ENCODE data around the gene AP2B1. TPM values are rescaled to one million over a fixed set of nuclear protein-coding genes. Genes with fewer than 3 reads are reported as not detected.

The AP2B1 gene
- total RNA-seq, 1 experiment from 2014 or later = 198 TPM

GRCh38 chr17:35728551-35728950, 141.4 kb downstream of the AP2B1 start:
- no peak overlapping the region for H2AFZ ChIP-seq (ENCODE audit: low read depth, low read length, poor library complexity, severe bottlenecking)
- H3K4me3 ChIP-seq (replicated peaks in 1 of 2; ENCODE audit: low read depth in 1 of 2, low read length in 2 of 2) = no peak overlapping the region
- H3K9ac ChIP-seq (ENCODE audit: low read length) = no peak overlapping the region
- H3K27ac ChIP-seq (ENCODE audit: low read depth, low read length) = no peak overlapping the region
- POLR2A ChIA-PET = no interaction called here
- no peak overlapping the region for H3K4me2 ChIP-seq (ENCODE audit: low read length)
- H3K4me1 ChIP-seq (ENCODE audit: control insufficient read depth in 1 of 2, insufficient read depth in 2 of 2, low read length in 2 of 2) = peaks cover 0 to 3% of the 10 kb centered on the region in 2 experiments; a peak in 1 of 4 replicates
- H3K27me3 ChIP-seq (ENCODE audit: insufficient read depth, low read length) = no peaks in the 10 kb centered on the region
- intact Hi-C loops (cut with micrococcal nuclease) = no loop called here
- TF ChIP-seq SRF (IDR thresholded peaks at IDR 0.05; ENCODE audit: low read depth) (no peak), JUND (IDR thresholded peaks at IDR 0.05) (no peak), ELF1 (IDR thresholded peaks at IDR 0.05; ENCODE audit: borderline replicate concordance, low read depth) (no peak), TCF7L2 (IDR thresholded peaks at IDR 0.05; ENCODE audit: borderline replicate concordance, extremely low read depth, insufficient read depth, insufficient read length) (no peak)
- BruUV-seq (replicated peaks) = no TSS peak
- RAD21 ChIA-PET (ENCODE audit: low non-redundant PET in 1 of 2, low total read pairs in 2 of 2, uncharacterized antibody in 2 of 2, unreplicated experiment in 2 of 2) = no interaction called here
- DNase-seq (ENCODE audit: low read depth, low spot score) (no peak), ATAC-seq (no peak)
- H3K79me2 ChIP-seq (ENCODE audit: insufficient read depth, low read length) = no peaks in the 10 kb centered on the region
- H3K36me3 ChIP-seq (ENCODE audit: control insufficient read depth in 1 of 2, insufficient read depth in 2 of 2, low read length in 2 of 2) = peaks cover 11 to 12% of the 10 kb centered on the region in 2 experiments; a peak in 3 of 4 replicates
- no peaks in the 10 kb centered on the region for H4K20me1 ChIP-seq (ENCODE audit: insufficient read depth)
- no peaks in the 10 kb centered on the region for H3K9me2 ChIP-seq (ENCODE audit: insufficient read depth)
- CTCF ChIA-PET = no interaction called here
- H3K9me3 ChIP-seq (ENCODE audit: control insufficient read depth in 1 of 2, insufficient read depth in 1 of 2, low read depth in 1 of 2, low read length in 2 of 2) = no peaks in the 10 kb centered on the region

- BruUV-seq (replicated peaks) = no TSS peak
- POLR2A ChIA-PET = no interaction called here
- H2AFZ ChIP-seq (ENCODE audit: low read depth, low read length, poor library complexity, severe bottlenecking) = no peak overlapping the region
- H4K20me1 ChIP-seq (ENCODE audit: insufficient read depth) = no peaks in the 10 kb centered on the region
- TF ChIP-seq REST (IDR thresholded peaks at IDR 0.05; ENCODE audit: low read depth) (no peak), SP1 (IDR thresholded peaks at IDR 0.05; ENCODE audit: low read depth) (no peak), ZNF274 (IDR thresholded peaks at IDR 0.05; ENCODE audit: low read depth, low read length) (no peak), RAD21 (IDR thresholded peaks at IDR 0.05; ENCODE audit: low read depth) (no peak), CBX3 (IDR thresholded peaks at IDR 0.05; ENCODE audit: low read depth) (no peak), ELF1 (IDR thresholded peaks at IDR 0.05; ENCODE audit: borderline replicate concordance, low read depth) (no peak), MAX (IDR thresholded peaks at IDR 0.05) (no peak), ZFX (IDR thresholded peaks at IDR 0.05) (no peak), EZH2 (IDR thresholded peaks at IDR 0.05) (no peak), EGR1 (IDR thresholded peaks at IDR 0.05; ENCODE audit: low read depth) (no peak), SRF (IDR thresholded peaks at IDR 0.05; ENCODE audit: low read depth) (no peak), TCF7L2 (IDR thresholded peaks at IDR 0.05; ENCODE audit: borderline replicate concordance, extremely low read depth, insufficient read depth, insufficient read length) (no peak), POLR2A (IDR thresholded peaks at IDR 0.05; ENCODE audit: borderline replicate concordance, extremely low read depth, insufficient read depth, insufficient read length) (no peak)
- TF ChIP-seq, protein P1, sequence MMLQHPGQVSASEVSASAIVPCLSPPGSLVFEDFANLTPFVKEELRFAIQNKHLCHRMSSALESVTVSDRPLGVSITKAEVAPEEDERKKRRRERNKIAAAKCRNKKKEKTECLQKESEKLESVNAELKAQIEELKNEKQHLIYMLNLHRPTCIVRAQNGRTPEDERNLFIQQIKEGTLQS (IDR thresholded peaks at IDR 0.05) = no peak
- TF ChIP-seq, protein P2, sequence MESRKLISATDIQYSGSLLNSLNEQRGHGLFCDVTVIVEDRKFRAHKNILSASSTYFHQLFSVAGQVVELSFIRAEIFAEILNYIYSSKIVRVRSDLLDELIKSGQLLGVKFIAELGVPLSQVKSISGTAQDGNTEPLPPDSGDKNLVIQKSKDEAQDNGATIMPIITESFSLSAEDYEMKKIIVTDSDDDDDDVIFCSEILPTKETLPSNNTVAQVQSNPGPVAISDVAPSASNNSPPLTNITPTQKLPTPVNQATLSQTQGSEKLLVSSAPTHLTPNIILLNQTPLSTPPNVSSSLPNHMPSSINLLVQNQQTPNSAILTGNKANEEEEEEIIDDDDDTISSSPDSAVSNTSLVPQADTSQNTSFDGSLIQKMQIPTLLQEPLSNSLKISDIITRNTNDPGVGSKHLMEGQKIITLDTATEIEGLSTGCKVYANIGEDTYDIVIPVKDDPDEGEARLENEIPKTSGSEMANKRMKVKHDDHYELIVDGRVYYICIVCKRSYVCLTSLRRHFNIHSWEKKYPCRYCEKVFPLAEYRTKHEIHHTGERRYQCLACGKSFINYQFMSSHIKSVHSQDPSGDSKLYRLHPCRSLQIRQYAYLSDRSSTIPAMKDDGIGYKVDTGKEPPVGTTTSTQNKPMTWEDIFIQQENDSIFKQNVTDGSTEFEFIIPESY (IDR thresholded peaks at IDR 0.05; ENCODE audit: extremely low read depth, insufficient replicate concordance, low read length) = no peak
- peaks cover 0 to 3% of the 10 kb centered on the region in 2 experiments; a peak in 1 of 4 replicates for H3K4me1 ChIP-seq (ENCODE audit: control insufficient read depth in 1 of 2, insufficient read depth in 2 of 2, low read length in 2 of 2)
- DNase-seq (ENCODE audit: low read depth, low spot score) (no peak), ATAC-seq (no peak)
- no peaks in the 10 kb centered on the region for H3K79me2 ChIP-seq (ENCODE audit: insufficient read depth, low read length)
- H3K4me3 ChIP-seq (replicated peaks in 1 of 2; ENCODE audit: low read depth in 1 of 2, low read length in 2 of 2) = no peak overlapping the region
- H3K4me2 ChIP-seq (ENCODE audit: low read length) = no peak overlapping the region
- no peak overlapping the region for H3K9ac ChIP-seq (ENCODE audit: low read length)
- intact Hi-C loops (cut with micrococcal nuclease) = no loop called here
- H3K9me3 ChIP-seq (ENCODE audit: control insufficient read depth in 1 of 2, insufficient read depth in 1 of 2, low read depth in 1 of 2, low read length in 2 of 2) = no peaks in the 10 kb centered on the region
- peaks cover 5 to 7% of the 10 kb centered on the region in 2 experiments; a peak in 2 of 4 replicates for H3K36me3 ChIP-seq (ENCODE audit: control insufficient read depth in 1 of 2, insufficient read depth in 2 of 2, low read length in 2 of 2)
- CTCF ChIA-PET = no interaction called here
- H3K27ac ChIP-seq (ENCODE audit: low read depth, low read length) = no peak overlapping the region
- H3K9me2 ChIP-seq (ENCODE audit: insufficient read depth) = no peaks in the 10 kb centered on the region
- RAD21 ChIA-PET (ENCODE audit: low non-redundant PET in 1 of 2, low total read pairs in 2 of 2, uncharacterized antibody in 2 of 2, unreplicated experiment in 2 of 2) = no interaction called here
- H3K27me3 ChIP-seq (ENCODE audit: insufficient read depth, low read length) = no peaks in the 10 kb centered on the region
These were observed 142.3 kb downstream of the AP2B1 start for GRCh38 chr17:35729405-35729833.
